Measurements from ENCODE around the gene GARIN5B.
A peak's percentile ranks its signal among the peaks of the same experiment; 100 is the strongest.
"Not testable (repeated sequence)": the region's sequence is repeated elsewhere in the genome, so short reads cannot be mapped to it uniquely, and the experiment has no call there.

The GARIN5B gene

DNA sequence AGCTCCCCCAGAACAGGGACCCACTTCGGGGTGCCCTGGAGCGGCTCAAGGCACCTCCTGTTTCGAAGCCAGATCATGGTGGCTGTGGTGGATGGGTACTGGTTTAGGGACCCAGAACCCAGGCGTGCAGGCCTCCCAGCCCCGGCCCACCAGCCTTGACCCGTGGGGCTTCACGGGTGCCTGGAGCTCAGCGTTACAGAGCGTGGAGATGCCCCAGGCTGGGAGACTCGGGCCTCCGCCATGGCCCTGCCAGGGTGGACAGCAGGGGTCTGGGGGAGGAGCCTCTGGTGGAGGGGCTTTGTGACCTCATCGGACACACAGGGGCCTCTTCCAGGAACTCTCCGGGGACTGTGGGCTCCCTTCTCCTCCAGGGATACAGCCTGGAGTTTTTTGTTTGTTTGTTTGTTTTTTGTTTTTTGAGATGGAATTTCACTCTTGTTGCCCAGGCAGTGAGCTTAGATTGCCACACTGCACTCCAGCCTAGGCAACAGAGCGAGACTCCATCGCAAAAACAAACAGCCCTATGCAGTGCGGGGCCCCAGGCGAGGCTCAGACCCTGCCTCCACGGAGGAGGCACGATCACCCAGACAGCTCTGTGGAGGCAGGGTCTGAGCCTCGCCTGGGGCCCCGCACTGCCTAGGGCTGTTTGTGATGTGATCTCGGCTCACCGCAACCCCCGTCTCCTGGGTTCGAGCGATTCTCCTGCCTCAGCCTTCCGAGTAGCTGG lies at the start of gene GARIN5B:
Gene GARIN5B (minus strand): TSS at position 271 of the 727 bp plus-strand sequence. CDS start 194 bp downstream, at position 77.
- Histone ChIP-seq H3K4me3 (no peak within 1 kb of the TSS), H3K27ac (no peak within 1 kb of the TSS), H3K36me3 (ENCODE audit: insufficient read depth, low read length) (no peaks in the 10 kb centered on the region), H3K9me3 (ENCODE audit: low read depth, low read length) (no peaks in the 10 kb centered on the region), H3K9ac (ENCODE audit: insufficient read length) (no peak within 1 kb of the TSS)
- DNase-seq (ENCODE audit: low read depth, low spot score) = no peak
- TF ChIP-seq EZH2 (IDR thresholded peaks at IDR 0.05) (no peak), FOXP2 (optimal IDR thresholded peaks at IDR 0.05; ENCODE audit: control extremely low read depth, extremely low read length, insufficient read depth) (no peak), POLR2AphosphoS5 (IDR thresholded peaks at IDR 0.05; ENCODE audit: borderline replicate concordance, low read depth, low read length) (no peak)

DNA sequence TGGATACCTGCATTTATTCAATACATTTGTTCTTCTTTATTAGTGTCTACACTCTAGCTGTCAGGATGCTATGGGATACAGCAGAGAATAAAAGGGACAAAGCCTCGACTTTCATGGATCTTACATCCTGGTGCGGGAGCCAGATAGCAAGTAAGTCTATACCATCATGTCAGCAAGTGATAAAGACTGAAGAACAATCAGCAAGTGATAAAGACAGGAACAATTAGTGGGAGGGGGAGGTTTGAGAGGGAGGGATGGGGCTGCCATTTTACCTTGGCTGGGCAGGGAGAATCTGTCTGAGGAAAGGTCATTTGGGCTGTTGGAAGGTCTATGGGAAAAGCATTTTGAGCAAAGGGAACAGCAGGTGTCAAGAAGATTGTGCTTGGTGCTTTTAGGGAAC lies 47.1 kb upstream of the GARIN5B start:
- TF ChIP-seq EZH2 (IDR thresholded peaks at IDR 0.05) (no peak), POLR2AphosphoS5 (IDR thresholded peaks at IDR 0.05; ENCODE audit: borderline replicate concordance, low read depth, low read length) (no peak), FOXP2 (optimal IDR thresholded peaks at IDR 0.05; ENCODE audit: control extremely low read depth, extremely low read length, insufficient read depth) (no peak)
- Histone ChIP-seq H3K27ac (no peak overlapping the region), H3K36me3 (ENCODE audit: insufficient read depth, low read length) (peaks cover 16% of the 10 kb centered on the region), H3K4me3 (no peak overlapping the region), H3K9me3 (ENCODE audit: low read depth, low read length) (no peaks in the 10 kb centered on the region), H3K9ac (ENCODE audit: insufficient read length) (no peak overlapping the region)
- DNase-seq (ENCODE audit: low read depth, low spot score) = no peak

GRCh38 chr19:55409179-55409578 lies 46.1 kb upstream of the GARIN5B start:
- peaks cover 23% of the 10 kb centered on the region for H3K36me3 ChIP-seq (ENCODE audit: insufficient read depth, low read length)
- not testable (repeated sequence) for H3K9me3 ChIP-seq (ENCODE audit: low read depth, low read length); H3K4me3 ChIP-seq; H3K9ac ChIP-seq (ENCODE audit: insufficient read length); DNase-seq (ENCODE audit: low read depth, low spot score)
- peak overlapping the region; percentile 100; the same call in 1 of the 2 replicates for H3K27ac ChIP-seq

DNA sequence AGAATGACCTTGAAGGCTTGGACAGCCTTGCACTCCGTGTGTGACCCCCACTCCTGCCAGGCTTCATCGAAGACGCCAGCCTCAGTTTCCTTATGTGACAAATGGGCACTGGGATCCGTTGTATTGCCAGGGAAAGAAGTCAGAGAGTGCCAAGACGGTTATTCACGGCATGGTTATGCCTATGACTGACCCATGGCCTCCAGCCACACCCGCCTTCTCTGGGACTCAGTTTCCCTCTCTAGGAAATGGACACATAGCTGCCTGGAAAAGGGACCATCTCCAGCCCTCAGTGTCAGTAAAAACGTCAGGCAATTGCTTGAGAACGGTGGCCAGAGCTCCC lies 45.4 kb upstream of the GARIN5B start:
- Histone ChIP-seq H3K27ac (peak overlapping the region; percentile 100), H3K9me3 (ENCODE audit: low read depth, low read length) (no peaks in the 10 kb centered on the region), H3K9ac (ENCODE audit: insufficient read length) (peak overlapping the region; percentile 72), H3K36me3 (ENCODE audit: insufficient read depth, low read length) (peaks cover 29% of the 10 kb centered on the region), H3K4me3 (peak overlapping the region; percentile 55)
- no peak for DNase-seq (ENCODE audit: low read depth, low spot score)
- TF ChIP-seq FOXP2 (optimal IDR thresholded peaks at IDR 0.05; ENCODE audit: control extremely low read depth, extremely low read length, insufficient read depth) (no peak), POLR2AphosphoS5 (IDR thresholded peaks at IDR 0.05; ENCODE audit: borderline replicate concordance, low read depth, low read length) (no peak), EZH2 (IDR thresholded peaks at IDR 0.05) (no peak)

DNA sequence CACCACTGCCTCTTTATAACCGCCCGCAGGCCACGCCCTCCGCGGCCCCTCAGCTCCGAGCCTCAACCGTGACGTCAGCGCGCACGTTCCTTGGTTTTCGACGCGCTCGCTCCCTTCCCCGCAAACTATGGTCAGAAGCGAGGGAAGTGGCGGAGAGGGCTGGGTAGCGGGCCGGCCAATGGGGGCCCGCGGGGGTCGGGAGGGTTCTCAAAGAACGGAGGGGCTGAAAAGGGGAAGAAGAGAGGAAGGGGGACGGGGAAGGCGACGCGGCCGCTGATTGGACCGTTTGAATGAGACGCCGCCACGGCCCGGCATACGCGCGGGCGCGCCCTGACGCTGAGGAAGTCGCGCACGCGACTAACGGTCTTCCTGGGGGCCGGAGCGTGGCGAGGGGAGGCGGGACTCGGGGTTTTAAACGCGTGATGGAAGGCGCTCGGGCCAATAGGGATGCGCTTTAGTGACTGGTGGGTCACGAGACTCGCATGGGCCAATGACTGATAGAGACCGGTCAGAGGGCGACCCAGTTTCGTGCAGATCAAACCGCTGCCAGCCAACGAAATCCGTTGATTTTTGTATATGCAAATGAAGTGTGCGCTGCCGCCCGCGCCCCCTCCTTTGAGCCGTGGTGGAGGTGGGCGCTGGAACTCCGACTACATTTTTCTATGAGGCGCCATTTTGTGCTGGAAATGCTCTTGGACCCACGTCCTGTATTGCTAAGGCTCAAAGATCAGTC lies 44.9 kb upstream of the GARIN5B start:
- peak overlapping the region; percentile 99 for H3K9ac ChIP-seq (ENCODE audit: insufficient read length)
- TF ChIP-seq POLR2AphosphoS5 (IDR thresholded peaks at IDR 0.05; ENCODE audit: borderline replicate concordance, low read depth, low read length) (no peak), FOXP2 (optimal IDR thresholded peaks at IDR 0.05; ENCODE audit: control extremely low read depth, extremely low read length, insufficient read depth) (no peak), EZH2 (IDR thresholded peaks at IDR 0.05) (no peak)
- H3K27ac ChIP-seq = peak overlapping the region; percentile 100
- H3K4me3 ChIP-seq = peak overlapping the region; percentile 97
- no peaks in the 10 kb centered on the region for H3K9me3 ChIP-seq (ENCODE audit: low read depth, low read length)
- H3K36me3 ChIP-seq (ENCODE audit: insufficient read depth, low read length) = peaks cover 34% of the 10 kb centered on the region
- peak; percentile 98 for DNase-seq (ENCODE audit: low read depth, low spot score)

DNA sequence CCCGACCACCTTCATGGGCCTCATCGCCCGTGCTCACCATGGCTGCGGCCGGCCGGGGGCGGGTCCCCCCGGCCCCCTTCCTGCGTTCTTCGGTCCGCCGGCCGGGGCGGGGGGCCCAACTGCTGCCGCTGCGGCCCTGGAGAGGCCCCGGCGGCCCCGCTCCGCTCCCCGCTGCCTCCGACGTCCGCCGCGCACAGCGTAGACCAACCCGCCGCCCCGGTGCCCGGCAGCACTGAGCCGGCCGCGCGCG lies 44.4 kb upstream of the GARIN5B start, which contains the start of gene UBE2S:
Gene UBE2S (minus strand): TSS at position 239 of the 250 bp plus-strand sequence. CDS start 199 bp downstream, at position 40.
- H3K4me3 ChIP-seq = peak within 1 kb of the TSS; percentile 97
- not testable (repeated sequence) for H3K9me3 ChIP-seq (ENCODE audit: low read depth, low read length); DNase-seq (ENCODE audit: low read depth, low spot score)
- peak within 1 kb of the TSS; percentile 100 for H3K27ac ChIP-seq
- H3K9ac ChIP-seq (ENCODE audit: insufficient read length) = peak within 1 kb of the TSS; percentile 99
- peak; percentile 96 for TF ChIP-seq POLR2AphosphoS5 (IDR thresholded peaks at IDR 0.05; ENCODE audit: borderline replicate concordance, low read depth, low read length)
- H3K36me3 ChIP-seq (ENCODE audit: insufficient read depth, low read length) = peaks cover 39% of the 10 kb centered on the region

GRCh38 chr19:55406826-55407549 lies 43.9 kb upstream of the GARIN5B start:
- DNase-seq (ENCODE audit: low read depth, low spot score) = no peak
- Histone ChIP-seq H3K4me3 (peak overlapping the region; percentile 97), H3K27ac (peak overlapping the region; percentile 100), H3K9me3 (ENCODE audit: low read depth, low read length) (no peaks in the 10 kb centered on the region), H3K9ac (ENCODE audit: insufficient read length) (peak overlapping the region; percentile 99), H3K36me3 (ENCODE audit: insufficient read depth, low read length) (peaks cover 44% of the 10 kb centered on the region)
- TF ChIP-seq FOXP2 (optimal IDR thresholded peaks at IDR 0.05; ENCODE audit: control extremely low read depth, extremely low read length, insufficient read depth) (no peak), POLR2AphosphoS5 (IDR thresholded peaks at IDR 0.05; ENCODE audit: borderline replicate concordance, low read depth, low read length) (no peak), EZH2 (IDR thresholded peaks at IDR 0.05) (no peak)

- no peak for DNase-seq (ENCODE audit: low read depth, low spot score)
- peak overlapping the region; percentile 97 for H3K4me3 ChIP-seq
- H3K9ac ChIP-seq (ENCODE audit: insufficient read length) = peak overlapping the region; percentile 99
- H3K27ac ChIP-seq = no peak overlapping the region
- H3K36me3 ChIP-seq (ENCODE audit: insufficient read depth, low read length) = peaks cover 50% of the 10 kb centered on the region
- no peak for TF ChIP-seq EZH2 (IDR thresholded peaks at IDR 0.05)
- no peak; the same call in 1 of the 2 replicates for TF ChIP-seq POLR2AphosphoS5 (IDR thresholded peaks at IDR 0.05; ENCODE audit: borderline replicate concordance, low read depth, low read length)
- TF ChIP-seq FOXP2 (optimal IDR thresholded peaks at IDR 0.05; ENCODE audit: control extremely low read depth, extremely low read length, insufficient read depth) = no peak
- no peaks in the 10 kb centered on the region for H3K9me3 ChIP-seq (ENCODE audit: low read depth, low read length)
Observed at GRCh38 chr19:55406091-55406825, 43.2 kb upstream of the GARIN5B start.

Data from SK-N-MC (cell line).